Hypothalamus (tissue), 51 donors: Measurements from ENCODE around the gene ST8SIA5.

ENCODE experiments used
- DNase-seq, 51 donors: peaks; one replicate each; lab custom pipeline; 2025; lab: John Stamatoyannopoulos, UW

Gene ST8SIA5

GRCh38 chr18:46748466-46748865, 8.4 kb downstream of the ST8SIA5 start:
- no peak for DNase-seq

GRCh38 chr18:46740046-46740445, 16.8 kb downstream of the ST8SIA5 start:
- no peak for DNase-seq

GRCh38 chr18:46738491-46738890, 18.4 kb downstream of the ST8SIA5 start:
- DNase-seq: no peak

- no peak for DNase-seq
These were observed 20.1 kb downstream of the ST8SIA5 start for GRCh38 chr18:46736736-46737135.

- DNase-seq: no peak
These were observed 20.7 kb downstream of the ST8SIA5 start for GRCh38 chr18:46736135-46736534.

GRCh38 chr18:46734981-46735380, 21.9 kb downstream of the ST8SIA5 start:
- no peak for DNase-seq

- DNase-seq: no peak
These were observed 23.0 kb downstream of the ST8SIA5 start for GRCh38 chr18:46733872-46734271.

- DNase-seq: no peak
These were observed 24.1 kb downstream of the ST8SIA5 start for GRCh38 chr18:46732801-46733200.

- DNase-seq: no peak
These were observed 24.7 kb downstream of the ST8SIA5 start for GRCh38 chr18:46732201-46732600.

GRCh38 chr18:46731316-46731715, 25.5 kb downstream of the ST8SIA5 start:
- no peak for DNase-seq

GRCh38 chr18:46728219-46728930, 28.5 kb downstream of the ST8SIA5 start:
- peak in 1 of 51 donors; percentile 16 for DNase-seq

GRCh38 chr18:46727177-46727576, 29.7 kb downstream of the ST8SIA5 start:
- DNase-seq: no peak

GRCh38 chr18:46725310-46725709, 31.5 kb downstream of the ST8SIA5 start:
- DNase-seq: no peak

- peak in 1 of 51 donors; percentile 46 for DNase-seq
These were observed 32.9 kb downstream of the ST8SIA5 start for GRCh38 chr18:46723856-46724415.

GRCh38 chr18:46722051-46722450, 34.8 kb downstream of the ST8SIA5 start:
- no peak for DNase-seq

GRCh38 chr18:46721331-46721730, 35.5 kb downstream of the ST8SIA5 start:
- DNase-seq: no peak

GRCh38 chr18:46720521-46720920, 36.3 kb downstream of the ST8SIA5 start:
- no peak for DNase-seq

GRCh38 chr18:46720092-46720491, 36.8 kb downstream of the ST8SIA5 start:
- no peak for DNase-seq

- no peak for DNase-seq
These were observed 37.5 kb downstream of the ST8SIA5 start for GRCh38 chr18:46719388-46719787.

GRCh38 chr18:46718501-46719341, 38.1 kb downstream of the ST8SIA5 start:
- peak in 1 of 51 donors; percentile 17 for DNase-seq

- peak in 13 of 51 donors; percentile 4 to 48 (median 15) for DNase-seq
These were observed 40.0 kb downstream of the ST8SIA5 start for GRCh38 chr18:46716827-46717226.

- DNase-seq: no peak
These were observed 40.5 kb downstream of the ST8SIA5 start for GRCh38 chr18:46716336-46716735.
